Measurements from ENCODE around the gene SPARCL1.

- TF ChIP-seq CTCF (IDR thresholded peaks at IDR 0.05 in 8 of 11, conservative IDR thresholded peaks at IDR 0.05 in 3 of 11) = no peak
- TF ChIP-seq POLR2A (IDR thresholded peaks at IDR 0.05) = no peak
Measured at GRCh38 chr4:87458913-87459312, 70.3 kb downstream of the SPARCL1 start.

Data from spleen (tissue), 7 donors.